DMS 273 (cell line): ENCODE data around the gene MGAT4A.
"Not testable (repeated sequence)": the region's sequence is repeated elsewhere in the genome, so short reads cannot be mapped to it uniquely, and the experiment has no call there.

ENCODE experiments used
- DNase-seq: peaks from one replicate; lab custom pipeline; 2025; ENCODE audit not compliant: unreplicated experiment; lab: John Stamatoyannopoulos, UW

MGAT4A gene

GRCh38 chr2:98730707-98731040 is 258 bp downstream of the MGAT4A start:
- DNase-seq: peak; percentile 88

GRCh38 chr2:98730053-98730706 is 752 bp downstream of the MGAT4A start:
- peak; percentile 67 for DNase-seq

- no peak for DNase-seq
Observed at GRCh38 chr2:98729652-98730051, 1.3 kb downstream of the MGAT4A start.

GRCh38 chr2:98728088-98728718 is 2.7 kb downstream of the MGAT4A start:
- not testable (repeated sequence) for DNase-seq

- peak; percentile 16 for DNase-seq
Observed at GRCh38 chr2:98727369-98728087, 3.4 kb downstream of the MGAT4A start.

GRCh38 chr2:98726735-98727368 is 4.1 kb downstream of the MGAT4A start:
- no peak for DNase-seq

- no peak for DNase-seq
Observed at GRCh38 chr2:98726205-98726604, 4.7 kb downstream of the MGAT4A start.

- no peak for DNase-seq
Observed at GRCh38 chr2:98720286-98720685, 10.6 kb downstream of the MGAT4A start.

- DNase-seq: no peak
Observed at GRCh38 chr2:98717621-98718020, 13.3 kb downstream of the MGAT4A start.

GRCh38 chr2:98716786-98717185 is 14.1 kb downstream of the MGAT4A start:
- DNase-seq: no peak

- no peak for DNase-seq
Observed at GRCh38 chr2:98715812-98716451, 15.0 kb downstream of the MGAT4A start.

GRCh38 chr2:98713332-98714015 is 17.5 kb downstream of the MGAT4A start:
- DNase-seq: no peak

- no peak for DNase-seq
Observed at GRCh38 chr2:98712145-98712544, 18.8 kb downstream of the MGAT4A start.

GRCh38 chr2:98711506-98711905 is 19.4 kb downstream of the MGAT4A start:
- DNase-seq: no peak

GRCh38 chr2:98710734-98711133 is 20.2 kb downstream of the MGAT4A start:
- no peak for DNase-seq

GRCh38 chr2:98709535-98709934 is 21.4 kb downstream of the MGAT4A start:
- DNase-seq: peak; percentile 84

GRCh38 chr2:98708396-98709186 is 22.3 kb downstream of the MGAT4A start:
- peak; percentile 47 for DNase-seq

GRCh38 chr2:98706591-98706990 is 24.3 kb downstream of the MGAT4A start:
- DNase-seq: no peak

GRCh38 chr2:98705333-98705617 is 25.7 kb downstream of the MGAT4A start:
- no peak for DNase-seq
